CD4-positive, alpha-beta memory T cell (primary cell): ENCODE measurements around the gene E2F7. TPM values are rescaled to one million over a fixed set of nuclear protein-coding genes. Genes with fewer than 3 reads are reported as not detected.

ENCODE experiments used
- CTCF ChIA-PET: fragments of 350-600 bp; sonication (Branson Sonifier 250); formaldehyde crosslinking; loops from one replicate; lab custom pipeline; 2021; ENCODE audit warnings: inconsistent platforms; ENCODE audit not compliant: partially characterized antibody; lab: Charles Lee
- POLR2A ChIA-PET: fragments of 350-600 bp; sonication (Branson Sonifier 250); formaldehyde crosslinking; loops from one replicate; lab custom pipeline; 2021; ENCODE audit not compliant: partially characterized antibody; lab: Charles Lee
- DNase-seq, 5 donors: peaks; one replicate each; pipeline versions ENCODE4 v3.0.0 to v3.0.0-alpha.2; 2020 to 2022; ENCODE audit warnings: mixed read lengths in 1 of 5
- H3K27ac ChIP-seq: one replicate; pipeline ENCODE4 v1.7.0; 2013; ENCODE audit warnings: low read depth, low read length
- H3K27me3 ChIP-seq: 2 replicates; pipeline ENCODE4 v1.7.0; 2013; ENCODE audit warnings: mild to moderate bottlenecking, low read length, moderate library complexity; ENCODE audit not compliant: insufficient read depth
- H3K36me3 ChIP-seq: 2 replicates; pipeline ENCODE4 v1.7.0; 2013; ENCODE audit warnings: mild to moderate bottlenecking, low read length, moderate library complexity; ENCODE audit not compliant: insufficient read depth
- H3K4me1 ChIP-seq: 2 replicates; pipeline ENCODE4 v1.7.0; 2013; ENCODE audit warnings: mild to moderate bottlenecking, low read length, moderate library complexity; ENCODE audit not compliant: insufficient read depth
- H3K4me3 ChIP-seq, 2 donors: one replicate each; pipeline ENCODE4 v1.7.0; 2013; ENCODE audit warnings: low read length in 2 of 2, mild to moderate bottlenecking in 1 of 2
- H3K9me3 ChIP-seq, 2 donors: one replicate each; pipeline ENCODE4 v1.7.0; 2013; ENCODE audit warnings: low read length in 2 of 2, control low read depth in 1 of 2; ENCODE audit not compliant: control insufficient read depth in 1 of 2
- H3K27ac Mint-ChIP-seq, 7 donors: one replicate each; pipeline ENCODE4 v1.8.0; 2020 to 2021; ENCODE audit warnings: mixed read lengths in 7 of 7, mild to moderate bottlenecking in 6 of 7, inconsistent platforms in 3 of 7, moderate library complexity in 3 of 7
- H3K27me3 Mint-ChIP-seq, 2 donors: one replicate each; pipeline ENCODE4 v1.8.0; 2020 to 2021; ENCODE audit warnings: mixed read lengths in 2 of 2
- H3K36me3 Mint-ChIP-seq, 2 donors: one replicate each; pipeline ENCODE4 v1.8.0; 2020 to 2021; ENCODE audit warnings: mixed read lengths in 2 of 2, inconsistent platforms in 1 of 2, mild to moderate bottlenecking in 1 of 2
- H3K4me1 Mint-ChIP-seq, 4 donors: one replicate each; pipeline ENCODE4 v1.8.0; 2020 to 2021; ENCODE audit warnings: mixed read lengths in 4 of 4, mild to moderate bottlenecking in 1 of 4
- H3K4me3 Mint-ChIP-seq, 8 donors: one replicate each; pipeline ENCODE4 v1.8.0; 2020 to 2021; ENCODE audit warnings: mixed read lengths in 8 of 8, mild to moderate bottlenecking in 7 of 8, moderate library complexity in 6 of 8, inconsistent platforms in 3 of 8
- H3K9me3 Mint-ChIP-seq, 8 donors: one replicate each; pipeline ENCODE4 v1.8.0; 2020 to 2021; ENCODE audit warnings: mixed read lengths in 8 of 8, mild to moderate bottlenecking in 5 of 8, inconsistent platforms in 3 of 8, moderate library complexity in 1 of 8
- intact Hi-C: fragments of 100-400 bp; cut with micrococcal nuclease; formaldehyde crosslinking; loops from one replicate; pipeline ENCODE4 v1.15.1; 2023
- polyA plus RNA-seq, 2 donors: library from polyadenylated mRNA; unstranded; fragments of 300-500 nt; fragmentation: Illumina TruSeq; gene quantifications; one replicate each; pipeline ENCODE4 v1.2.3, GENCODE V29; 2021
- total RNA-seq, 2 experiments: library from RNA; stranded (reverse); gene quantifications; one replicate each; pipeline ENCODE4 v1.2.3, GENCODE V29; 2021

The E2F7 gene
- total and polyA plus RNA-seq, 4 experiments from 2014 or later, result 0.17 to 0.26 TPM; not detected in 2

GRCh38 chr12:76984566-76984965 is 80.8 kb downstream of the E2F7 start:
- ChIA-PET CTCF (interaction anchor here (0.7 kb wide), 1 partner anchor 51 kb away, joined by 3 read pairs; no protein-coding TSS in a partner anchor), POLR2A (no interaction called here)
- no peaks in the 10 kb centered on the region for H3K4me1 ChIP-seq

GRCh38 chr12:76983420-76983819 is 81.9 kb downstream of the E2F7 start:
- no peaks in the 10 kb centered on the region for H3K4me1 ChIP-seq
- no peaks in the 10 kb centered on the region for H3K9me3 ChIP-seq
- Mint-ChIP-seq H3K27ac (no peak overlapping the region), H3K36me3 (peaks cover 1 to 13% of the 10 kb centered on the region in 2 donors), H3K4me1 (no peaks in the 10 kb centered on the region), H3K27me3 (peaks cover 7 to 8% of the 10 kb centered on the region in 2 donors), H3K4me3 (no peak overlapping the region), H3K9me3 (peaks cover 0 to 44% (median 30%) of the 10 kb centered on the region in 8 donors)
- H3K27me3 ChIP-seq, result no peaks in the 10 kb centered on the region
- POLR2A ChIA-PET, result no interaction called here
- CTCF ChIA-PET, result no interaction called here
- H3K4me3 ChIP-seq, result no peak overlapping the region
- no peaks in the 10 kb centered on the region for H3K36me3 ChIP-seq
- intact Hi-C loops, result no loop called here
- DNase-seq, result no peak
- H3K27ac ChIP-seq, result no peak overlapping the region

More at GRCh38 chr12:76984566-76984965, 80.8 kb downstream of the E2F7 start:
- no peaks in the 10 kb centered on the region for H3K36me3 ChIP-seq
- H3K4me3 Mint-ChIP-seq, result no peak overlapping the region
- no peak overlapping the region for H3K27ac ChIP-seq
- H3K9me3 Mint-ChIP-seq, result peaks cover 0 to 45% (median 30%) of the 10 kb centered on the region in 8 donors
- H3K4me3 ChIP-seq, result no peak overlapping the region
- H3K4me1 Mint-ChIP-seq, result no peaks in the 10 kb centered on the region
- intact Hi-C loops, result no loop called here
- no peaks in the 10 kb centered on the region for H3K27me3 ChIP-seq
- H3K36me3 Mint-ChIP-seq, result peaks cover 1 to 13% of the 10 kb centered on the region in 2 donors
- peaks cover 4 to 8% of the 10 kb centered on the region in 2 donors for H3K27me3 Mint-ChIP-seq
- no peak overlapping the region for H3K27ac Mint-ChIP-seq
- no peaks in the 10 kb centered on the region for H3K9me3 ChIP-seq
- no peak for DNase-seq

GRCh38 chr12:76980196-76980595 is 85.2 kb downstream of the E2F7 start:
- intact Hi-C loops, result no loop called here
- H3K4me3 ChIP-seq, result no peak overlapping the region
- H3K9me3 Mint-ChIP-seq, result peaks cover 0 to 39% (median 22%) of the 10 kb centered on the region in 8 donors
- H3K36me3 ChIP-seq, result no peaks in the 10 kb centered on the region
- no peak for DNase-seq
- no peaks in the 10 kb centered on the region for H3K4me1 Mint-ChIP-seq
- H3K27ac Mint-ChIP-seq, result no peak overlapping the region
- H3K27ac ChIP-seq, result no peak overlapping the region
- peaks cover 0 to 13% of the 10 kb centered on the region in 2 donors for H3K36me3 Mint-ChIP-seq
- H3K4me1 ChIP-seq, result no peaks in the 10 kb centered on the region
- POLR2A ChIA-PET, result no interaction called here
- no peak overlapping the region for H3K4me3 Mint-ChIP-seq
- CTCF ChIA-PET, result no interaction called here
- H3K27me3 Mint-ChIP-seq, result peaks cover 7 to 8% of the 10 kb centered on the region in 2 donors
- H3K9me3 ChIP-seq, result no peaks in the 10 kb centered on the region
- H3K27me3 ChIP-seq, result no peaks in the 10 kb centered on the region

GRCh38 chr12:76976777-76977382 is 88.5 kb downstream of the E2F7 start:
- no peaks in the 10 kb centered on the region for H3K9me3 ChIP-seq
- no peak for DNase-seq
- no peak overlapping the region for H3K27ac ChIP-seq
- Mint-ChIP-seq H3K27me3 (peaks cover 5 to 16% of the 10 kb centered on the region in 2 donors), H3K4me3 (no peak overlapping the region), H3K36me3 (no peaks in the 10 kb centered on the region), H3K27ac (no peak overlapping the region), H3K4me1 (no peaks in the 10 kb centered on the region), H3K9me3 (peaks cover 0 to 10% (median under 1%) of the 10 kb centered on the region in 8 donors)
- POLR2A ChIA-PET, result no interaction called here
- H3K36me3 ChIP-seq, result no peaks in the 10 kb centered on the region
- no peaks in the 10 kb centered on the region for H3K4me1 ChIP-seq
- no peak overlapping the region for H3K4me3 ChIP-seq
- intact Hi-C loops, result no loop called here
- CTCF ChIA-PET, result interaction anchor here (1.2 kb wide), 1 partner anchor 34 kb away, joined by 3 read pairs; no protein-coding TSS in a partner anchor
- H3K27me3 ChIP-seq, result no peaks in the 10 kb centered on the region

Other genes with a start within 250 kb of the E2F7 start
- not detected for gene CSRP2, start 186.6 kb downstream of the E2F7 start, total RNA-seq
- under 1 TPM; 0.11 to 0.83 TPM for gene CSRP2, start 186.6 kb downstream of the E2F7 start, polyA plus RNA-seq